Measurements from ENCODE around the gene KANSL2. TPM values are rescaled to one million over a fixed set of nuclear protein-coding genes. Genes with fewer than 3 reads are reported as not detected.
"Not testable (repeated sequence)": the region's sequence is repeated elsewhere in the genome, so short reads cannot be mapped to it uniquely, and the experiment has no call there.

The KANSL2 gene
- total RNA-seq, 2 experiments from 2014 or later: 40.3 to 42.2 TPM

DNA sequence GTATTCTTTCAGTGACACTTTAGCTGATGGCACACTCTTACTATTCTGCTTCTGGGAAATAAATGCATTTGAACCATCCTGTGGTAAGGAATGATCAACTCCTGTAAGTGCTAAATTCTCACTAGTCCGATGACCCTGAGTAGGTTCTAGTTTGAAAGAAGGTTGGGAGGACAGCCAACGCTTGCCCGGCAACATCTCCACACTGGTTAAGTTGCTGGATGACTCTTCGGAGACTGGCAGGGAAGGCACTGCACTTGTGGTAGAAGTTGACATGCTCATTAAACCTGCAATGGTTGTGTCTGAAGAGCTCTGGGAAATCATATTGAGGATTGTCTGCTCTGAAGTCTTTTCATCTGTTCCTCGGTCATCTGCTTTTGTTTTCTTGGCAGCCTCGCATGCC, 12.0 kb upstream of the KANSL2 start:
- Mint-ChIP-seq H3K27ac (no peak overlapping the region), H3K9me3 (no peaks in the 10 kb centered on the region), H3K27me3 (no peaks in the 10 kb centered on the region), H3K4me1 (peaks cover 4% of the 10 kb centered on the region), H3K36me3 (ENCODE audit: low read depth) (peaks cover 81% of the 10 kb centered on the region), H3K4me3 (no peak overlapping the region)
- no peak for DNase-seq
- CTCF ChIA-PET: no interaction called here
- POLR2A ChIA-PET: interaction anchor here (4.7 kb wide), 1 partner anchor 12 kb away, joined by 26 read pairs; the partner anchor contains the start of gene KANSL2

DNA sequence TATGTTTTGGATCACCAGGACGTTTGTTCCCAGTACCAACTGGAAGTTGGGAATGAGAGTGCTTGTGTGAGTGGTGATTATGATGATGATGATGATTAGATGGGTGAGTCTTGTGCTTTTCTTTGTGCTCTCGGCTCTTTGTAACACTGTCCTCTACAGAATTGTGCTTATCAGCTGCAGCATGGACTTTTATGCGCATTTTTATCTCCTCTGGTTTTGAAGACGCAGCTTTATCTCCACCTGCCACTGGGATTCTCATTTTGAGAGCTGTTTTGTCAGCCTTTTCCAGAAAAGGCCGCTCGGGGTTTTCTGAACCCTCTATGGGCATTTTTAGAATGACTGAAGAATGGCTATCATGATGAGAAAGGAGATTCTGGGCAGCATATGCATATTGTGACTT, 11.5 kb upstream of the KANSL2 start:
- Mint-ChIP-seq H3K9me3 (no peaks in the 10 kb centered on the region), H3K27ac (no peak overlapping the region), H3K4me1 (peaks cover 9% of the 10 kb centered on the region), H3K4me3 (no peak overlapping the region), H3K36me3 (ENCODE audit: low read depth) (peaks cover 83% of the 10 kb centered on the region), H3K27me3 (no peaks in the 10 kb centered on the region)
- no peak for DNase-seq
- POLR2A ChIA-PET: interaction anchor here (0.6 to 4.7 kb wide), 2 partner anchors 11 to 651 kb away, joined by 3 to 26 read pairs; partner anchors contain the start of gene KANSL2
- CTCF ChIA-PET: interaction anchor here (0.6 kb wide), 1 partner anchor 12 kb away, joined by 3 read pairs; no protein-coding TSS in a partner anchor

DNA sequence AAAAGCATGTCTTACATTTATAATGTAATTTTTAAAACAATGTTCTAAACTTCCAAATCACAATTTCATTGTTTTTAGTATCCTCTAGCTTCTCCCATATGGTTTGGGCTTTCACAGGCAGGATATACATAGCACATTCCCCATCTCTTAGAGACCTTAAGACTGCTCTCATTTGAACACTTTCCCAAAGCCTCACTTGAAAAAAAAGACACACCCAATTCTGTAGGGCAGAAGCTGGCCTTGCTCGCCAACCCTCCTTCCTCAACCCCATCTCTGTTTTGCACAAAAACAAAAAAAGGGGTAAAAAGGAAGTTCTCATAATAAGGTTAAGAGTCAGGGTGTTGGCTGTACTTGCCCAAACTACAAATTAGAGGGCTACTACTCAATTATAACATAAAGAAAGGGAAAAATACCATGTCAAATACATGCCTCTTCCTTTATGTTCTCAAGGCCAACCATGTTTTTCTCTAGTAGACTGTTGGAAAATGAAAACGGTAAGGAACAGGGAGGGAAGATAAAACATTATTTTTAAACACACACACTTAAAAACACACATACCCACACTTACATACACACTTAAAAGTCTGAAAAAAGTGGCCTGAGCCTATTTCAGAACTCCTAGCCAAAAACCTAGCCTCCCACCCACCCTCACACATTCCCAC, 9.9 kb upstream of the KANSL2 start:
- H3K27me3 Mint-ChIP-seq: no peaks in the 10 kb centered on the region
- CTCF ChIA-PET: interaction anchor here (0.7 to 1.0 kb wide), 2 partner anchors 105 to 361 kb away, joined by 3 read pairs; no protein-coding TSS in a partner anchor
- no peaks in the 10 kb centered on the region for H3K9me3 Mint-ChIP-seq
- peaks cover 18% of the 10 kb centered on the region for H3K4me1 Mint-ChIP-seq
- H3K27ac Mint-ChIP-seq: no peak overlapping the region
- no peak overlapping the region for H3K4me3 Mint-ChIP-seq
- POLR2A ChIA-PET: interaction anchor here (1.0 to 4.7 kb wide), 3 partner anchors 9 to 12 kb away, joined by 3 to 26 read pairs (median 5); partner anchors contain the start of gene KANSL2
- peaks cover 81% of the 10 kb centered on the region for H3K36me3 Mint-ChIP-seq (ENCODE audit: low read depth)
- DNase-seq: no peak

DNA sequence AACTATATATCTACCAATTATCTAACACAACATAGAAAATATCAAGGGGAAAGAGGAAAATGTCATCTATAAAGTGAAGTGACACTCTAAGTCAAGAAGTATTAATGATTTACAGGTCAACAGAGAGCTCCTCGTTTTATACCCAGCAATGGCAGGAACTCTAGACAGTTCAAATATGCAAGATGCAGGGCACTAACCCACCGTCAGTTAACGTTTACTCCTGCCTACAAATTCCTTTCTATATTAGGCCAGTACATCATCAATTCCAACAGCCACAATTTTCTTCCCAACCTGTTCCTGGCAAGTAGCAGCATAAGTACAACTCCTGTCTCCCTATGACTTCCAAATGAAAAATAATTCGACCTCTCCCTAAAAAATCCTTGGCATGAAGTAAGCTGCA, 9.0 kb upstream of the KANSL2 start:
- Mint-ChIP-seq H3K9me3 (no peaks in the 10 kb centered on the region), H3K27ac (no peak overlapping the region), H3K4me1 (peaks cover 18% of the 10 kb centered on the region), H3K36me3 (ENCODE audit: low read depth) (peaks cover 75% of the 10 kb centered on the region), H3K4me3 (no peak overlapping the region), H3K27me3 (no peaks in the 10 kb centered on the region)
- no peak for DNase-seq
- ChIA-PET CTCF (interaction anchor here (1.0 kb wide), 1 partner anchor 106 kb away, joined by 3 read pairs; no protein-coding TSS in a partner anchor), POLR2A (interaction anchor here (1.0 to 4.7 kb wide), 3 partner anchors 9 to 13 kb away, joined by 3 to 26 read pairs (median 5); partner anchors contain the start of gene KANSL2)

DNA sequence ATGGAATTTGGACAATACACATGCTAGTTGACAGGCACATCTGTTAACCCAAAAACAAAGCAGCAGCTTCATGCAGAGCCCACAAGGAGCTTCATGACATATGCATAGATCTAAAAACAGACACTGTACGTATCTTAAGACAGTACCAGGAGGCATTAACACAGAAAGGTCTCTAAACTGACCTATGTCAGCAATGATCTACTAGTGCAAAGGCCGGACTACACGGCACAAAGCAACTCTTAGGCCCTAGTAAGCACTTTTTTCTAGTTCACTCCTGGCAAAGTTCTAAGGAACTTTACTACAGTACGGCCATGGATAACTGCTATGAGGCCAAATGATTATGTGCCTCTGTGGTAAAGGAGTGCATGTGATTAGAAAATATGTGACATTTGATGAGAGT, 8.4 kb upstream of the KANSL2 start:
- DNase-seq: no peak
- no peak overlapping the region for H3K27ac Mint-ChIP-seq
- ChIA-PET POLR2A (interaction anchor here (1.5 to 4.7 kb wide), 2 partner anchors 8 to 13 kb away, joined by 5 to 26 read pairs; partner anchors contain the start of gene KANSL2), CTCF (no interaction called here)
- peaks cover 18% of the 10 kb centered on the region for H3K4me1 Mint-ChIP-seq
- H3K4me3 Mint-ChIP-seq: no peak overlapping the region
- no peaks in the 10 kb centered on the region for H3K27me3 Mint-ChIP-seq
- no peaks in the 10 kb centered on the region for H3K9me3 Mint-ChIP-seq
- H3K36me3 Mint-ChIP-seq (ENCODE audit: low read depth): peaks cover 70% of the 10 kb centered on the region

DNA sequence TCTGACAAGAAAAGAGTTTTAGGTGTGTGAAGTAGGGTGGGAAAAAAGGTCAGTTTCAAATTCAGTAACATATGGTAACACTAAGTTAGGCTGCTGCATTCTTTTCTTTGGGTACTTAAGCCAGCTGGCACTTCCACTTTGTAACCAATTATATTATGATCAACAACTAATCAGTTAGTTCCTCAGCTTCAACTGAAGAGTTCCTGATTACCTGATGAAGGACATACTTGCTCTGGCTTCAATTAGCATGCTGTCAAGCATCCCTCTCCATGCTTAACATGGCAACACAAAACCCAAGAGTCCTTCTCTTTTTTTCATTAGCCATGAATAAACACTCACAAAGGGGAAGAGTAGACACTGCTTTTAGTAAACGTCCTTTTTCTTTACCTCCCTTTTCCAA, 6.8 kb upstream of the KANSL2 start:
- POLR2A ChIA-PET: no interaction called here
- no peaks in the 10 kb centered on the region for H3K9me3 Mint-ChIP-seq
- peaks cover 56% of the 10 kb centered on the region for H3K36me3 Mint-ChIP-seq (ENCODE audit: low read depth)
- H3K4me3 Mint-ChIP-seq: no peak overlapping the region
- CTCF ChIA-PET: no interaction called here
- H3K27me3 Mint-ChIP-seq: no peaks in the 10 kb centered on the region
- DNase-seq: no peak
- H3K4me1 Mint-ChIP-seq: peaks cover 18% of the 10 kb centered on the region
- H3K27ac Mint-ChIP-seq: no peak overlapping the region

DNA sequence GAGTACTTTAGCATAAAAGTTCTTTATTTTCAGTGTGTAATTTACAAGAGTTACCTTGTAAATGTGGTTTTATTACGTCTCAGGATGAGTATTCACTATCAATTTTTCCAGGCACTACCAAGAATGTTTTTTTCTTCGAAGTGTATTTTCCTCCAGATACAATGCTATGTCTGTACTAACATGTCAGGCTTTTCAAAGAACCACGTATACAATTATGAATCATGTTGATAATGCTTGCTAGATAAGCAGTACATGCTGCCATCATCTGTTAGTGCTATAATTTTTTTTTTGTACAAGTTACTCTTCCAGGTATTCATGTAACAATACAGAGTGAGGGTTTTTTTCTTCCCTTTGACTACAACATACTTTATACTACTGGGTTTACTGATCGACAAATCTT, 5.6 kb upstream of the KANSL2 start:
- Mint-ChIP-seq H3K27me3 (no peaks in the 10 kb centered on the region), H3K9me3 (no peaks in the 10 kb centered on the region), H3K4me3 (no peak overlapping the region), H3K4me1 (peaks cover 21% of the 10 kb centered on the region), H3K27ac (peak overlapping the region; percentile 15), H3K36me3 (ENCODE audit: low read depth) (peaks cover 43% of the 10 kb centered on the region)
- POLR2A ChIA-PET: no interaction called here
- DNase-seq: no peak
- CTCF ChIA-PET: interaction anchor here (1.2 kb wide), 1 partner anchor 10 kb away, joined by 4 read pairs; no protein-coding TSS in a partner anchor

DNA sequence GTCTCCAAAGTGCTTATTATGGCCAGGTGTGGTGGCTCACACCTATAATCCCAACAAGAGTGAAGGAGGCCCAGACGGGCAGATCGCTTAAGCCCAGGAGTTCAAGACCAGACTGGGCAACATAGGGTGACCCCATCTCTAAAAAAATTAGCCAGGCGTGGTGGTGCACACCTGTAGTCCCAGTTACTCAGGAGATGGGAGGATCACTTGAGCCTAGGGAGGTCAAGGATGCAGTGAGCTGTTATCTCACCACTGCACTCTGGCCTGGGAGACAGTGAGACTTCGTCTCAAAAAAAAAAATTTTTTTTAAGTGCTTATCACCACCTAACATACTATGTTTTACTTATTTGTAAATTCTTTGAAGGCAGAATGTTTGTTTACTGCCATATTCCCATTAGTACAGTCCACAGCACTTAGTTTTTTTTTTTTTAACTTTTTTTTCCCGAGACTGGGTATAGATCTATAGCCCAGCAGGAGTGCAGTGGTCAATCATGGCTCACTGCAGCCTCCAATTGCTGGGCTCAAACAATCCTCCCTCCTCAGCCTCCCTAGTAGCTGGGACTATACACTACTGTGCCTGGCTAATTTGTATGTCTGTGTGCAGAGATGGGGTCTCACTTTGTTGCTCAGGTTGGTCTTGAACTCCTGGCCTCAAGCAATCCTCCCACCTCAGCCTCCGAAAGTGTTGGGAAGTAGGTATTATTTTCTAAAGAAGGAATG, 4.7 kb upstream of the KANSL2 start:
- H3K9me3 Mint-ChIP-seq: no peaks in the 10 kb centered on the region
- no peak overlapping the region for H3K27ac Mint-ChIP-seq
- H3K36me3 Mint-ChIP-seq (ENCODE audit: low read depth): peaks cover 38% of the 10 kb centered on the region
- H3K4me3 Mint-ChIP-seq: no peak overlapping the region
- DNase-seq: no peak
- ChIA-PET POLR2A (interaction anchor here (0.6 to 1.2 kb wide), 2 partner anchors 28 to 933 kb away, joined by 3 read pairs; no protein-coding TSS in a partner anchor), CTCF (interaction anchor here (1.2 kb wide), 1 partner anchor 9 kb away, joined by 4 read pairs; no protein-coding TSS in a partner anchor)
- peaks cover 21% of the 10 kb centered on the region for H3K4me1 Mint-ChIP-seq
- H3K27me3 Mint-ChIP-seq: no peaks in the 10 kb centered on the region

DNA sequence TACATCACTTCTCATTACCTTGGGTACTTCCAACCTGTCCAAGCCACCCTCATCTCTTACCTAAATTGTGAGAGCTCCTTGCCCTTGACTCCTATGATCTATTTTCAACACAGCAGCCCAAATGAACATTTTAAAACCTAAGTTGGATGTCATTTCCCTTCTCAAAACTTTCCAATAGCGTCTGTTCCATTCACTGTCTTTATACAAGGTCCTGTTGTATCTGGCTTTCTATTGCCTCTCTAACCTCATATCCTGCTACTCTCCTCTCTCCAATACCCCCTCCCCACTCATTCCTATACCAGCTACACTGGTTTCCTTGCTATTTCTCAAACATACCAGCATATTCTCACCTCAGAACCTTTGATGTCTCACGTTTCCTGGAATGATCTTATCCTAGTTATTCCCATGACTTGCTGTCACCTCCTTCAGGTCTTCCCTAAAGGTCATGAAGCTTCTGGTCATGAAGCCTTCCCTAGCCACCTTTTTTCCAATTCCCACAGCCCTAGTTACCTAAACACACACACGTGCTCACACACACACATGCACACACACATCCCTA, 4.1 kb upstream of the KANSL2 start:
- POLR2A ChIA-PET: interaction anchor here (0.6 to 1.3 kb wide), 3 partner anchors 13 to 933 kb away, joined by 3 read pairs; no protein-coding TSS in a partner anchor
- Mint-ChIP-seq H3K4me1 (peaks cover 23% of the 10 kb centered on the region), H3K36me3 (ENCODE audit: low read depth) (peaks cover 40% of the 10 kb centered on the region), H3K27me3 (no peaks in the 10 kb centered on the region), H3K27ac (no peak overlapping the region), H3K4me3 (no peak overlapping the region), H3K9me3 (no peaks in the 10 kb centered on the region)
- CTCF ChIA-PET: interaction anchor here (1.2 kb wide), 1 partner anchor 8 kb away, joined by 4 read pairs; no protein-coding TSS in a partner anchor
- no peak for DNase-seq

DNA sequence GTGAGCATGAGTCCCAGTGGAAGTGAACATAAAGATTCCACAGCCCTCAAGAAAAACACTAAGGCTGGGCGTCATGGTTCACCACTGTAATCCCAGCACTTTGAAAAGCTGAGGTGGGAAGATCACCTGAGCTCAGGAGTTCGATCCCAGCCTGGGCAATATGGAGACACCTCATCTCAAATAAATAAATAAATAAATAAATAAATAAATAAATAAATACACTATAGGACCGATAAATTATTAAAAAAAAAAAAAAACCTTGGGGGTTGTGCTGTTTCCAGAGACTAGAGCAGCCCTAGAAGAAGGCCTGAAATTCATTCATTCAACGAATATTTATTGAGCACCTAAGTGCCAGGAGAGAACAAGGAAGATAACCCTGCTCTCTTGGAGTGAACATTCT, 1.5 kb upstream of the KANSL2 start:
- H3K4me3 Mint-ChIP-seq: peak overlapping the region; percentile 33
- no peak overlapping the region for H3K27ac Mint-ChIP-seq
- H3K27me3 Mint-ChIP-seq: no peaks in the 10 kb centered on the region
- no peak for DNase-seq
- peaks cover 37% of the 10 kb centered on the region for H3K4me1 Mint-ChIP-seq
- H3K9me3 Mint-ChIP-seq: no peaks in the 10 kb centered on the region
- ChIA-PET CTCF (interaction anchor here (1.1 to 1.2 kb wide), 2 partner anchors 131 to 169 kb away, joined by 3 to 4 read pairs; partner anchors contain the start of gene DDX23), POLR2A (interaction anchor here (2.3 to 2.8 kb wide), 3 partner anchors 11 to 32 kb away, joined by 9 to 52 read pairs (median 33); partner anchors contain the start of gene CCNT1)
- H3K36me3 Mint-ChIP-seq (ENCODE audit: low read depth): peaks cover 40% of the 10 kb centered on the region

DNA sequence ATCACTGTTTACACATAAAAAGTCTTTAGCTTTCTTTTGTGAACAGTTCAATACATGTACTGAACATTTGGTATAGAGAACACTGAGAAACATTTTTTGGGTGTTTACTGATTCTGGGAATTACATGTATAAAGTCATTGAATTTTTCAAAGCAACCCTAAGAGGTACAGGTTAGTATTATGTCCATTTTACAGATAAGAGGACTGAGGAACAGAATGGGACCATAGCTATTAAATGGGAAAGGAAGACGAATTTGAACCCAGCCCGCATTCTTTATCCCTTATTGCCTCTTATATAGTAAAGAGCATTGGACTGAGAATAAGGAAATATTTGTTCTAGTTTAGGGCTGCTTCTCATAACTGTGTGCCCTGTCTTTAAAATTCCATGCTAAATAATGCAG, 889 bp upstream of the KANSL2 start:
- Mint-ChIP-seq H3K36me3 (ENCODE audit: low read depth) (peaks cover 43% of the 10 kb centered on the region), H3K4me3 (peak overlapping the region; percentile 99), H3K9me3 (no peaks in the 10 kb centered on the region), H3K27ac (no peak overlapping the region), H3K4me1 (peaks cover 39% of the 10 kb centered on the region), H3K27me3 (no peaks in the 10 kb centered on the region)
- ChIA-PET CTCF (interaction anchor here (1.1 to 1.5 kb wide), 4 partner anchors 33 to 296 kb away, joined by 3 to 7 read pairs (median 4); partner anchors contain the start of genes CCNT1, DDX23 and WNT1), POLR2A (interaction anchor here (1.2 to 2.8 kb wide), 14 partner anchors 9 to 977 kb away, joined by 3 to 52 read pairs (median 9); partner anchors contain the start of genes CCNT1, DDX23, RPAP3 and TUBA1B)
- DNase-seq: no peak

DNA sequence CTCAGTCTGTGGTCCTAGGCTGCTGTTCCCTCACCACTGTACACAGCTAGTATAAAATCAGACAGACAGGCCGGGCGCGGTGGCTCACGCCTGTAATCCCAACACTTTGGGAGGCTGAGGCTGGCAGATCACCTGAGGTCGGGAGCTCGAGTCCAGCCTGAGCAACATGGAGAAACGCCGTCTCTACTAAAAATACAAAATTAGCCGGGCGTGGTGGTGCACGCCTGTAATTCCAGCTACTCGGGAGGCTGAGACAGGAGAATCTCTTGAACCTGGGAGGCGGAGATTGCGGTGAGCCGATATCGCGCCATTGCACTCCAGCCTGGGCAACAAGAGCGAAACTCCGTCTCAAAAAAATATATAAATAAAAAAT, 481 bp upstream of the KANSL2 start:
- not testable (repeated sequence) for H3K9me3 Mint-ChIP-seq, H3K27me3 Mint-ChIP-seq, DNase-seq
- ChIA-PET POLR2A (interaction anchor here (0.8 to 2.8 kb wide), 22 partner anchors 10 to 1290 kb away, joined by 3 to 52 read pairs (median 5); partner anchors contain the start of genes CACNB3, CCNT1, DDX23 and RPAP3), CTCF (interaction anchor here (1.1 to 1.5 kb wide), 4 partner anchors 34 to 296 kb away, joined by 3 to 7 read pairs (median 4); partner anchors contain the start of genes CCNT1, DDX23 and WNT1)
- H3K36me3 Mint-ChIP-seq (ENCODE audit: low read depth): peaks cover 42% of the 10 kb centered on the region
- peak overlapping the region; percentile 99 for H3K4me3 Mint-ChIP-seq
- peak overlapping the region; percentile 91 for H3K27ac Mint-ChIP-seq
- H3K4me1 Mint-ChIP-seq: peaks cover 39% of the 10 kb centered on the region
